ENCODE data around the gene LHX4. TPM values are rescaled to one million over a fixed set of nuclear protein-coding genes. Genes with fewer than 3 reads are reported as not detected.

Gene LHX4
- total and polyA plus RNA-seq, 4 donors: 0.02 to 0.03 (median 0.02) TPM; not detected in 1

DNA sequence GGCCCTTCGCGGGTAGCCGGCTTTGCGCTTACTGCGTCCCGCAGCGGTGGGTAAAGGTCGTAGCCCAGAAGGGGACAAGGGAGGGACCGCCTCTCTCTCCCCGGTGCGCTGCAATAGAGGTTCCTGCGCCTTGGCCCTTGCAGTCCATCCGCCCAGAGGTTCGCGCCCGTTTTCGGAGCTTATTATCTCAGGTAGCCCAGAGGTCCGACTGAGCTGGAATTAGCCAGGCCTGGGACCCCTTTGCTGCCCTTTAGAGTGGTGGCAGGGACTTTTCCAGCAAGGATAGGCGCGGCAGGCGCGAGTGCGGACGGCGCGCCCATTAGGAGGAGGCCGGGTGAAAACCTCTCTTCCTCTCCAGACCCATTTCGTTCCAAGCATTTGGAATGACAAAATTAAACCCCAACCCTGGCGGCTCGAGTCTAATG lies 5.0 kb downstream of the LHX4 start:
- Histone ChIP-seq H3K9me3 (ENCODE audit: control insufficient read depth in 4 of 4, insufficient read depth in 3 of 4, low read length in 3 of 4) (peaks cover 0 to 8% (median 0%) of the 10 kb centered on the region in 4 donors), H3K4me1 (ENCODE audit: control insufficient read depth in 5 of 5, insufficient read depth in 5 of 5, low read length in 5 of 5) (peaks cover 0 to 31% (median 10%) of the 10 kb centered on the region in 5 donors), H3K27ac (ENCODE audit: low read depth in 1 of 2, low read length in 1 of 2) (no peak overlapping the region), H3K27me3 (ENCODE audit: control insufficient read depth in 3 of 3, insufficient read depth in 3 of 3, low read length in 2 of 3) (peaks cover 4 to 92% (median 86%) of the 10 kb centered on the region in 3 donors), H3K36me3 (ENCODE audit: control insufficient read depth in 4 of 4, insufficient read depth in 4 of 4, low read length in 4 of 4) (no peaks in the 10 kb centered on the region), H3K4me3 (no peak overlapping the region), H3K9ac (ENCODE audit: insufficient read depth in 1 of 2, low read length in 2 of 2) (no peak overlapping the region)
- TF ChIP-seq, protein P1, sequence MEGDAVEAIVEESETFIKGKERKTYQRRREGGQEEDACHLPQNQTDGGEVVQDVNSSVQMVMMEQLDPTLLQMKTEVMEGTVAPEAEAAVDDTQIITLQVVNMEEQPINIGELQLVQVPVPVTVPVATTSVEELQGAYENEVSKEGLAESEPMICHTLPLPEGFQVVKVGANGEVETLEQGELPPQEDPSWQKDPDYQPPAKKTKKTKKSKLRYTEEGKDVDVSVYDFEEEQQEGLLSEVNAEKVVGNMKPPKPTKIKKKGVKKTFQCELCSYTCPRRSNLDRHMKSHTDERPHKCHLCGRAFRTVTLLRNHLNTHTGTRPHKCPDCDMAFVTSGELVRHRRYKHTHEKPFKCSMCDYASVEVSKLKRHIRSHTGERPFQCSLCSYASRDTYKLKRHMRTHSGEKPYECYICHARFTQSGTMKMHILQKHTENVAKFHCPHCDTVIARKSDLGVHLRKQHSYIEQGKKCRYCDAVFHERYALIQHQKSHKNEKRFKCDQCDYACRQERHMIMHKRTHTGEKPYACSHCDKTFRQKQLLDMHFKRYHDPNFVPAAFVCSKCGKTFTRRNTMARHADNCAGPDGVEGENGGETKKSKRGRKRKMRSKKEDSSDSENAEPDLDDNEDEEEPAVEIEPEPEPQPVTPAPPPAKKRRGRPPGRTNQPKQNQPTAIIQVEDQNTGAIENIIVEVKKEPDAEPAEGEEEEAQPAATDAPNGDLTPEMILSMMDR (IDR thresholded peaks at IDR 0.05; ENCODE audit: control extremely low read depth, extremely low read depth): no peak
- WGBS, 2 donors: 3 to 4% methylated on average over 29 to 30 of the region's 30 CpGs
- DNase-seq (no peak), ATAC-seq (ENCODE audit: insufficient read depth, low FRiP score) (no peak)

DNA sequence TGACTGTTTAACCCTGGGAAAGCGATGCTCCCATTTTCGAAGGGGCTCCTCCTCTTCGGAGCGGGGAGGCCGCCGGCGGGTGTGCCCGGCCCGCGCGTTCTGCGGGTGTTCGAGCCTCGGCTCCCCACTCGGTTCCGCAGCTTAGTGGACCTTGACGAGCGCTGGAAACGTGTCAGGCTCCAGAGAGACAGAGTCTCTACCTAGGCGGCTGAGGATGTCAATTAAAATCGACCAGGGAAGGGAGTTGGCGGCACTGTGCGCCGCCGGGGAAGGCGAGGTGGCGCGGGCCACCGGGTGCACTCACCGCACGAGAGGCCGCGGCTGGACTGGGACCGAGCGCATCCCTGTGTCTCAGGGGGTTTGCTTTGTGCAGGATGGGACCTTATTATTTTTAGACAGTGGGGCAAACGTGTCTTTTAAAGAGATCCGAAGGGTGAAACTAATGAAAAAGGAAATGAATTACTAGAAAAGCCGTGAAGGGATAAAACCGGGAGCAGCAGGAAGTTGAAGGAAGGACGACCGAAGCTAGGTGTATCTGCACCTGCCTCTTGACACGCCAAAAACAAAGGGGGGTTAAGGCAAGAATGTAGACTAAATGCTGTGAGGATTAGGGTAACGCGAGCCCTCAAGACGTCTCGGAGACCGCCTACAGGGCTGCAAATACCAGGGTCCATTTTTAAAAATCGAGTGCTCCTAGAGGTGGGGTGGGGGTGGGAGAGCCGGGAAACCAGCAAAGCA lies 5.6 kb downstream of the LHX4 start:
- Histone ChIP-seq H3K9ac (ENCODE audit: insufficient read depth in 1 of 2, low read length in 2 of 2) (no peak overlapping the region), H3K27ac (ENCODE audit: low read depth in 1 of 2, low read length in 1 of 2) (no peak overlapping the region), H3K4me3 (no peak overlapping the region), H3K27me3 (ENCODE audit: control insufficient read depth in 3 of 3, insufficient read depth in 3 of 3, low read length in 2 of 3) (peaks cover 4 to 94% (median 89%) of the 10 kb centered on the region in 3 donors), H3K4me1 (ENCODE audit: control insufficient read depth in 5 of 5, insufficient read depth in 5 of 5, low read length in 5 of 5) (peaks cover 0 to 25% (median 7%) of the 10 kb centered on the region in 5 donors), H3K36me3 (ENCODE audit: control insufficient read depth in 4 of 4, insufficient read depth in 4 of 4, low read length in 4 of 4) (no peaks in the 10 kb centered on the region), H3K9me3 (ENCODE audit: control insufficient read depth in 4 of 4, insufficient read depth in 3 of 4, low read length in 3 of 4) (peaks cover 0 to 8% (median 0%) of the 10 kb centered on the region in 4 donors)
- DNase-seq (no peak), ATAC-seq (ENCODE audit: insufficient read depth, low FRiP score) (no peak)
- TF ChIP-seq, protein P1 (IDR thresholded peaks at IDR 0.05; ENCODE audit: control extremely low read depth, extremely low read depth): no peak
- WGBS, 2 donors: 4 to 8% methylated on average over 48 to 49 of the region's 49 CpGs

DNA sequence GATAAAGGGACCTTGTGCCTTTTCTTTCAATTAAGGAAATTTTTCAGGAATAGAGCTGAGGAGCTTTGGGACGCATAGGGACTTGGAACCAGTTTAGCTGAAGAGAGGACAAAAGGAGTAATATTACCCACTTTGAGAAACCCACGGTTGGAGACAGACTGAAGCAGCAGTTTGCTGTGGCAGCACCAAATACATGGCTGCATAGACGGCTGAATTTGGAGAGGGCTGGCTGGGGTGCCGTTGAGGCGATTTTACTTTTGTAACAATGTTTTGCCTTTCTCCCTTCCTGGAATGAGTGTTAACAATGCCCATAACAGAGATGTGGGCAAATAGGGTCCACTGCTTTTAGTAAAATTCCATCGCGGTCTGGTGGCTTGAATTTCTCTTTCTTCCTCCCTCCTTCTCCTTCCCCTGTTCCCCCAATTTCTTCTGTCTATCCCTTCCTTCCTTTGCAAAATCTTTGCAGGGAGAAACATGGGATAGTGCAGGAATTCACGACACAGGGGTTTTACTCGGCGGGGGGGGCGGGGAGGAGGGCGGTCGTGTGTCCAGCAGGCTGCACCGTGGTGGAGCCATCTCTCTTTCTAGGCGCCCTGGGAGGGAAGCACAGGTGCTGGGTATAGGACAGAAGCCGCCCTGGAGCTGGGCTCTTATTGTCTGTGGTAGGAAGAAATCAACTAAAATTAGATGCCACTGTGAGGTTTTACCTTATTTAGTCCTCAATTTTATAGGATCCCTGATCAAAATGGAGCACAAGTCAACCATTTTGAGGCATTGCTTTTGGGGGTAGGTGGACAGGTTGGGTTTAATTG lies 6.8 kb downstream of the LHX4 start:
- H3K4me3 ChIP-seq: no peak overlapping the region
- no peak overlapping the region for H3K27ac ChIP-seq (ENCODE audit: low read depth in 1 of 2, low read length in 1 of 2)
- peaks cover 0 to 19% (median 5%) of the 10 kb centered on the region in 5 donors for H3K4me1 ChIP-seq (ENCODE audit: control insufficient read depth in 5 of 5, insufficient read depth in 5 of 5, low read length in 5 of 5)
- DNase-seq (peak in 1 of 3 donors; percentile 12), ATAC-seq (ENCODE audit: insufficient read depth, low FRiP score) (no peak)
- peaks cover 0 to 8% (median 0%) of the 10 kb centered on the region in 4 donors for H3K9me3 ChIP-seq (ENCODE audit: control insufficient read depth in 4 of 4, insufficient read depth in 3 of 4, low read length in 3 of 4)
- peaks cover 4 to 98% (median 92%) of the 10 kb centered on the region in 3 donors for H3K27me3 ChIP-seq (ENCODE audit: control insufficient read depth in 3 of 3, insufficient read depth in 3 of 3, low read length in 2 of 3)
- no peaks in the 10 kb centered on the region for H3K36me3 ChIP-seq (ENCODE audit: control insufficient read depth in 4 of 4, insufficient read depth in 4 of 4, low read length in 4 of 4)
- TF ChIP-seq, protein P1 (IDR thresholded peaks at IDR 0.05; ENCODE audit: control extremely low read depth, extremely low read depth): no peak
- 9 to 10% methylated on average over 16 of the region's 16 CpGs for WGBS, 2 donors
- no peak overlapping the region for H3K9ac ChIP-seq (ENCODE audit: insufficient read depth in 1 of 2, low read length in 2 of 2)
